ENCODE measurements around the gene ZDHHC24. TPM values are rescaled to one million over a fixed set of nuclear protein-coding genes. Genes with fewer than 3 reads are reported as not detected.
"Not testable (repeated sequence)": the region's sequence is repeated elsewhere in the genome, so short reads cannot be mapped to it uniquely, and the experiment has no call there.

The ZDHHC24 gene
- total RNA-seq, 2 experiments from 2014 or later: 17.0 to 18.4 TPM

DNA sequence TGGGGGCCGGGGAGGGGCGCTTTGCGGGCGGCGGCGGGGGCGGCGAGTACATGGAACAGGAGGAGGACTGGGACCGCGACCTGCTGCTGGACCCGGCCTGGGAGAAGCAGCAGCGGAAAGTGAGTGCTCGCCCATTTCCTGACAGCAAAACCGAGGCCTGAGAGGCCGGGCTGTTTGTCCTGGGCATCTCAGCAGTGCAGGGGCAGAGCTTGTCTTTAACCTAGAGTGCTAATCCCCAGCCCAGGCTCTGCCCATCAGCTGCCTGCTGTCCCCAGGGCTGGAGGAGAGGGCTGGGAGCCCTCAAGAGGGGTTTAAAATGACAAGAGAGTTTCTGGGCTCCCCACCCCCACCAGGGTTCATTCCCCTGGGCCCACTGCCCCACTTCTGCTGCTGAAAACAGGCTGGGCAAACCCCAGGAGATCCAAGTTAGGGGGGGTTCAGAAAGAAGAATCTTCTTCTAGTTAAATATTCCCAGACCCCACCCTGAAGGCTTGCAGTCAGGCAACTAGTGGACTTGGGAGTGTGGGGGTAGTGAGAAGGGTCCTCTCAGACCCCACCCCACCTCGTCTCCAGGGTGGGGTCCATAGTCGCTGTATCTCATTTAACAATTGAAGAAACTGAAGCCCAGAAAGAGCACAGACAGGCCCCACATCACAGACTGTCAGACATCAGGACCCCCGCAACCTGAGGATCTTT is 1.3 kb upstream of the ZDHHC24 start:
- TF ChIP-seq CTCF (IDR thresholded peaks at IDR 0.05): no peak
- no peaks in the 10 kb centered on the region for H3K9me3 Mint-ChIP-seq
- Histone ChIP-seq H3K27me3 (ENCODE audit: control insufficient read depth in 1 of 2, insufficient read depth in 2 of 2, low read length in 2 of 2) (no peaks in the 10 kb centered on the region), H3K27ac (ENCODE audit: low read depth in 1 of 2, low read length in 2 of 2) (no peak overlapping the region), H3K4me3 (ENCODE audit: low read length) (peak overlapping the region; percentile 76), H3K4me1 (ENCODE audit: insufficient read depth, low read length) (peaks cover 44% of the 10 kb centered on the region), H3K9me3 (ENCODE audit: control insufficient read depth in 1 of 2, insufficient read depth in 1 of 2, low read length in 2 of 2) (no peaks in the 10 kb centered on the region), H3K36me3 (ENCODE audit: insufficient read depth, low read length) (peaks cover 9% of the 10 kb centered on the region)
- no peaks in the 10 kb centered on the region for H3K27me3 Mint-ChIP-seq
- ChIA-PET CTCF (interaction anchor here (1.7 kb wide), 1 partner anchor 108 kb away, joined by 6 read pairs; the partner anchor contains the start of gene MRPL11), POLR2A (interaction anchor here (1.2 to 4.8 kb wide), 12 partner anchors 8 to 175 kb away, joined by 3 to 26 read pairs (median 9); partner anchors contain the start of genes BBS1, CTSF, DPP3 and MRPL11)
- DNase-seq: no peak
- no peak overlapping the region for H3K27ac Mint-ChIP-seq
- peak overlapping the region; percentile 90 for H3K4me3 Mint-ChIP-seq
- ATAC-seq (ENCODE audit: poor library complexity): no peak
- intact Hi-C loops (cut with DNase I, micrococcal nuclease): loop anchor here (2.0 kb wide), 2 partner anchors 66 to 80 kb away; partner anchors contain the start of genes DPP3 (in 1 of the 2) and PELI3 (in 1 of the 2)
- H3K36me3 Mint-ChIP-seq (ENCODE audit: low read depth): peaks cover 16% of the 10 kb centered on the region
- peaks cover 30% of the 10 kb centered on the region for H3K4me1 Mint-ChIP-seq (ENCODE audit: low read depth)

DNA sequence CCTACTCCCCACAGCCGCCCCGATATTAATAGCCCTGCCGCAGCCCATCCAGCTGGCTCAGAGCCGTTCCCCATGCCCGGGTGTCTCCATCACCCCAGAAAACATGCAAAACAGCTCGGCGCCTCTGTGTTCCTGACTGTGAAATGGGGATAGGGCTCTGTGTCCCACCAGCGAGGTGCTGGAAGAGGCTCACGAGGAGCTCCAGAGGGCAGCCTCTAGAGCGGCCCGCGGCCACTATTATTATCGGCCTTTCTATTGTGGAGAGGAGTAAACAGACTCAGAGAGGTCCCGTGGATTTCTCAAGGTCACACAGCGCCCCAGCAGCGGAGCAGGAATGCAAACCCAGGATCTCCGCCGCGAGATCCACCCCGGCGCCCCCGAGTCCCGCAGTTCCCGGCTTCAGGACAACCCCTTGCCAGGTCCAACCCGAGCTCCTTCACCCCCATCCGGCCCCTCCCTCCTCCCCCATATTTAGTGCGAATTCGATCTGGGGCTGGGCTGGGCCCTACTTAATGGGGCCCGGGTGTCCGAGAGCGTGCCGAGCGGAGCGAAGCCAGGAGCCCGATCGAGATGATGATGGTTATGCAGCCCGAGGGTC is 619 bp upstream of the ZDHHC24 start, which contains the start of gene ACTN3:
ACTN3 (plus strand) TSS at position 536 of the 598 bp plus-strand sequence; CDS start at position 571, 35 bp downstream.
- H3K36me3 ChIP-seq (ENCODE audit: insufficient read depth, low read length): peaks cover 15% of the 10 kb centered on the region
- Mint-ChIP-seq H3K9me3 (no peaks in the 10 kb centered on the region), H3K4me3 (peak within 1 kb of the TSS; percentile 90), H3K27me3 (no peaks in the 10 kb centered on the region), H3K36me3 (ENCODE audit: low read depth) (peaks cover 22% of the 10 kb centered on the region), H3K4me1 (ENCODE audit: low read depth) (peaks cover 36% of the 10 kb centered on the region), H3K27ac (peak within 1 kb of the TSS; percentile 75)
- DNase-seq (peak in 4 of 14 experiments; percentile 11 to 49 (median 32)), ATAC-seq (ENCODE audit: poor library complexity) (no peak)
- H3K9me3 ChIP-seq (ENCODE audit: control insufficient read depth in 1 of 2, insufficient read depth in 1 of 2, low read length in 2 of 2): no peaks in the 10 kb centered on the region
- intact Hi-C loops (cut with DNase I, micrococcal nuclease): loop anchor here (2.0 kb wide), 2 partner anchors 66 to 80 kb away; partner anchors contain the start of genes DPP3 (in 1 of the 2) and PELI3 (in 1 of the 2)
- peak within 1 kb of the TSS; percentile 69 to 70 for H3K27ac ChIP-seq (ENCODE audit: low read depth in 1 of 2, low read length in 2 of 2)
- H3K4me1 ChIP-seq (ENCODE audit: insufficient read depth, low read length): peaks cover 44% of the 10 kb centered on the region
- no peak for TF ChIP-seq CTCF (IDR thresholded peaks at IDR 0.05)
- POLR2A ChIA-PET: interaction anchor here (0.9 to 4.8 kb wide), 17 partner anchors 9 to 693 kb away, joined by 3 to 26 read pairs (median 7); partner anchors contain the start of genes BBS1, CTSF, DPP3 and MRPL11
- CTCF ChIA-PET: interaction anchor here (1.7 to 1.9 kb wide), 2 partner anchors 108 to 132 kb away, joined by 6 to 12 read pairs; partner anchors contain the start of genes MRPL11 and RBM4B
- H3K27me3 ChIP-seq (ENCODE audit: control insufficient read depth in 1 of 2, insufficient read depth in 2 of 2, low read length in 2 of 2): no peaks in the 10 kb centered on the region
- peak within 1 kb of the TSS; percentile 76 for H3K4me3 ChIP-seq (ENCODE audit: low read length)

DNA sequence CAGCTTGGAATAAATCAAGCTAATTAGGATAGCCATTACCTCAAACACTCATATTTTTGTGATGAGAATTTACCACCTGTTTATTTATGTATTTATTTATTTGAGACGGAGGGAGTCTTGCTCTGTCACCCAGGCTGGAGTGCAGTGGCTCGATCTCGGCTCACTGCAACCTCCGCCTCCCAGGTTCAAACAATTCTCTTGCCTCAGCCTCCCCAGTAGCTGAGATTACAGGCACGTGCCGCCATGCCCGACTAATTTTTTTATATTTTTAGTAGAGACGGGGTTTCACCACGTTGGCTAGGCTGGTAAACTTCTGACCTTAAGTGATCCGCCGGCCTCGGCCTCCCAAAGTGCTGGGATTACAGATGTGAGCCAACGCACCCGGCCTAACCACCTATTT is 896 bp downstream of the ZDHHC24 start:
- Histone ChIP-seq H3K36me3 (ENCODE audit: insufficient read depth, low read length) (peaks cover 21% of the 10 kb centered on the region), H3K4me1 (ENCODE audit: insufficient read depth, low read length) (peaks cover 44% of the 10 kb centered on the region), H3K27ac (ENCODE audit: low read depth in 1 of 2, low read length in 2 of 2) (peak overlapping the region in 1 of 2 donors; percentile 40), H3K4me3 (ENCODE audit: low read length) (peak overlapping the region; percentile 76)
- H3K9me3 ChIP-seq (ENCODE audit: control insufficient read depth in 1 of 2, insufficient read depth in 1 of 2, low read length in 2 of 2); H3K9me3 Mint-ChIP-seq; H3K27me3 ChIP-seq (ENCODE audit: control insufficient read depth in 1 of 2, insufficient read depth in 2 of 2, low read length in 2 of 2); intact Hi-C loops (cut with DNase I, micrococcal nuclease); ATAC-seq (ENCODE audit: poor library complexity); H3K27me3 Mint-ChIP-seq; DNase-seq: not testable (repeated sequence)
- Mint-ChIP-seq H3K27ac (peak overlapping the region; percentile 66), H3K4me1 (ENCODE audit: low read depth) (peaks cover 39% of the 10 kb centered on the region), H3K4me3 (peak overlapping the region; percentile 87), H3K36me3 (ENCODE audit: low read depth) (peaks cover 32% of the 10 kb centered on the region)
- ChIA-PET CTCF (interaction anchor here (1.6 to 1.9 kb wide), 2 partner anchors 133 kb away, joined by 9 to 12 read pairs; partner anchors contain the start of gene RBM4B), POLR2A (interaction anchor here (0.9 to 4.8 kb wide), 11 partner anchors 12 to 133 kb away, joined by 3 to 26 read pairs (median 8); partner anchors contain the start of genes BBS1, DPP3, PELI3 and RBM14)

Data from CD4-positive, alpha-beta T cell (primary cell).